Measurements from ENCODE around the gene HOXD10. TPM values are rescaled to one million over a fixed set of nuclear protein-coding genes. Genes with fewer than 3 reads are reported as not detected.

The HOXD10 gene
- total RNA-seq, 1 experiment from 2014 or later = 0.03 TPM

DNA sequence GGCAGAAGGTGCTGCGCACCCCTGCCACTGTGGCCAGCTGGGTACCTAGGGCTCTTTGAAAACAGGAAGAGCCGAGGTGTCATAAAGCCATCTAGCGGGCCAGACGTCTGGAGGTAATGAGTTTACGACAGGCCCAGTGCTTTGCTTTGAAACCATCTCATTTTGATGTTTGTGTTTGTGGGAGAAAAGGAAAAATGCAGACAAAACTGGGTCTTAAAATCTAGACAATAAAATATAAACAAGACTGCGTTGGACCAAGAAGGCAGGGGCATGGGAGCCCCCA, 9.1 kb downstream of the HOXD10 start:
- no peaks in the 10 kb centered on the region for H3K36me3 ChIP-seq (replicated peaks; ENCODE audit: control insufficient read depth, insufficient read depth, low read length)
- peak; percentile 53 for DNase-seq
- no peak overlapping the region for H3K4me3 ChIP-seq (ENCODE audit: insufficient read depth, low read depth, low read length)
- peaks cover 100% of the 10 kb centered on the region for H3K27me3 ChIP-seq (ENCODE audit: control insufficient read depth, insufficient read depth, low read length)

DNA sequence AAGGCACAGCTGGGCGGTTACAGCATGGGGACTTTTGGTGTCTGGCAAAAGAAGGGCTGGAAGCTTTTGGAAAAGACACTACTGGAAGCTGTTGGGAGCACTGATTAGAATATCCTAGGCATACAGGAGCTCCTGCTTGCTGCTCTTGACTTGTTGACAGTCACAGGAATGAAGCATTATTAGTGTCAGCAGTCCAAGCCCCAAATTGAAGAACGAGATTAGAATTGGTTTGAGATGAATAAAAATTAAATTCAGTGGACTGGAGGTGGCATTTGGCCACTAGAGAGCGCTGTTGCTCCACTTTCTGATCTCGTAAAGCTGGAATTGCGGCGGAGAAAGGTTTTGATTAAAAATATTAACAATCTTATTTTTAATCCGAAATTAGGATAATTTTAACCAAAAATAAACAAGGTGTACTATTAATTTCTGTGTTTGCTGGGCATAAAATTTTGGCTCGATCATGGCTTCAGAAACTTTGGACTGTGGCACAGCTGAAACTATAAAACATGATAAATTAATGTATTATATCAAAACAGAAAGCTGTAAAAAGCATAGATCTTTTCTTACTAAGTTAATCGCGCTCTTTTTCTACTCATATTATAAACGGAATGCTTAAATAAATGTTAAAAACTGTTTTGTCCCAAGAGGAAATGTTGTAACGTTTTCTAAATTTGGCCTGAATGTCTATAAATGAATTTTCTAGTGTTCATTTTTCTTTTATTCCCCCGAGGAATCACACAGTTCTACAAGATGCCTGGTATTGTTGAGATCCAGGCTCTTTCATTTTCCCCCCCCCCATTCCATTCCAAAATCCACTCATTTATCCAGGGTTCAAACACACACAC, 10.6 kb downstream of the HOXD10 start:
- peaks cover 100% of the 10 kb centered on the region for H3K27me3 ChIP-seq (ENCODE audit: control insufficient read depth, insufficient read depth, low read length)

DNA sequence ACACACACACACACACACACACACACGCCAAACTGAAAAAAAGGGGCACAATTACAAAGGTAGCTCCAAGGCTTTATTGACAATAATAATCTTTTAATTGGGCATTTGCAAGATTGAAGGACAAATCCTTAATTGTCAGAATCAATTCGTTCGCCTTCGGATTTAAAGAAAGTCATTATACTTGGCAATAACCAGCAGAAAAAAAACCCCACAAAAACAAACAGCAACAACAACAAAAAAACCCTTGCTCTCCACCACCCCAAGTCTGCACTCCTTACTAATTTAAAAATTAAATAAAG, 11.1 kb downstream of the HOXD10 start:
- no peaks in the 10 kb centered on the region for H3K36me3 ChIP-seq (replicated peaks; ENCODE audit: control insufficient read depth, insufficient read depth, low read length)
- no peak for DNase-seq
- no peak overlapping the region for H3K4me3 ChIP-seq (ENCODE audit: insufficient read depth, low read depth, low read length)
- peaks cover 100% of the 10 kb centered on the region for H3K27me3 ChIP-seq (ENCODE audit: control insufficient read depth, insufficient read depth, low read length)

More for the DNA sequence above, 10.6 kb downstream of the HOXD10 start:
- H3K36me3 ChIP-seq (replicated peaks; ENCODE audit: control insufficient read depth, insufficient read depth, low read length) = no peaks in the 10 kb centered on the region
- H3K4me3 ChIP-seq (ENCODE audit: insufficient read depth, low read depth, low read length) = no peak overlapping the region
- DNase-seq = peak; percentile 70

DNA sequence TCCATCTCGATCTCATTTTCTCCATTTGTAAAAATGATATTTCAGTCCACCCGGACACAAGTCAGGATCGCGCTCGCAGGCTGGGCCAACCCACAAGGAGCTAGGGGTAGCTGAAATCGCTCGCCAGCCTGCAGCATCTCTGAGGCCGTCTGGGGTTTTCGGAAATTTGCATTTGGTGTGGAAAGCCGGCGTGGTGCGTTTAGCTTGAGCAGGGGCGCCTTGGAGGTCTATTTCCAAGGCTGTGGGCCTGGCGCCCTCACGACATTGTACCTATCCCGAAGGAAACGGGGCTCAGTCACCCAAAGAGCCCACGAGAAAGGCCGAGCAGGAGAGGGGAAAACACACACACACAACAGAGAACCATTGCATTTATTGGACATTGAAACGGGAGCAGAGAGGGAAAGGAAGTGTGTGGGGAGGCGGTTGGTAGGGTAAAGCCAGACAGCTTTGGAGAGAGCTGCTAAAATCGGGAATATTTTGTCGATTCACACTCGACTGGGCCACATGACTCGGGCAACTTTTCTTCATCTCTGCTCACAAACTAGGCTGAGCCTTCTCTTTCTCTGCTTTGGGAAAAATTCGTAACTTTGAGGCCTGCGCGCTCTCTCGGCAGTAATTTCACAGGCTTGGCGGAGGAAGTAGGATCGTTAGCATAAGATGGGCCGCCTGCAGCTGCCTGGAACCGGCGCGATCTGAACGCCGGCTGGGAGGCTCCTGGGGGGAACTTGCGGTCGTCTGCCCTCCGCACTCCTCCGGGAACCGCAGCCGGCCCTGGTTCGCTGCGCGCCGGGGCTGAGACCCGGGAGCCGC, 11.8 kb downstream of the HOXD10 start:
- Histone ChIP-seq H3K27me3 (ENCODE audit: control insufficient read depth, insufficient read depth, low read length) (peaks cover 100% of the 10 kb centered on the region), H3K4me3 (ENCODE audit: insufficient read depth, low read depth, low read length) (0 out of 2 replicates have a peak overlapping the region, but pooled peaks have one; percentile 4)

DNA sequence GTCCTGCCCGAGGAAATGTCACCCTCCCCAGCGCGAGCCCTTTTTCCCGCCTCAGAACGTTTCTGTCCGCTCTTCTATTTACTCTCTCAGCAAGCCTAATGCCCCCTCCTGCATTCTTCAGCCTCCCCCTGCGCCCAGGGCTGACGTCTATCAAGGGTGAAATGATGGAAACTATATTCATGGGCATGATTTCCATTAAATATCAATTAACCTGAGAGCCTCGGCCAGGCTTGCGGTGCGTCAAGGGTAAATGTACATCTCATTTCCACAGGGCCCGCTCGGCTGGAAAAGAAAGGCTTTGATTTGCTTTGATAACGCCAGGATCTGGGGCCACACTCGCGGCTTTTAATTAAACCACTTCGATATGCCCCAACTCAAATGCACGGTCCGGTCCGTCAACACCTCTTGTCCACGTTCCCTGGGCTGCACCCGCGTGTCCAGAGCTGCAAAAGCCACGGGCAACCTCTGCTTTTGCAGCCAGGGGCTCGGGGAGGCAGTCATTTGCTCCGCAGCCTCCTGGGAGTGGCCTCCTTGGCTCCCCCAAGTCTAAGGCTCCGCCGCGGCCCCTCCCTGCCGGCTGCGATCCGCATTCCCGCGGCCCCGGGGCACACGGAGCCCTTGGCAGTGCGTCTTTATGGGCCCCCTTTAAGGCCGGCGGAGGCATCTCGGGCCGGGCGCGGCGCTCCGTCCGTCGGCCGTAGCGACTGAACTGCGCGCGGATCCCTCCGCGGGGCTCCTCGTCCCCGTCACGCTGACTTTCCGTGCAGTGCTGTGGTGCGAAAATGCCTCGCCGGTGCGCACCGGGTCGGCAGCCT, 12.6 kb downstream of the HOXD10 start, which contains the start of gene HOXD8:
Gene HOXD8 (plus strand): TSS at position 724 of the 815 bp plus-strand sequence. CDS start 662 bp downstream, outside the sequence.
- no peaks in the 10 kb centered on the region for H3K36me3 ChIP-seq (replicated peaks; ENCODE audit: control insufficient read depth, insufficient read depth, low read length)
- H3K4me3 ChIP-seq (ENCODE audit: insufficient read depth, low read depth, low read length) = peak within 1 kb of the TSS; percentile 7; the same call in 1 of the 2 replicates
- peaks cover 100% of the 10 kb centered on the region for H3K27me3 ChIP-seq (ENCODE audit: control insufficient read depth, insufficient read depth, low read length)
- DNase-seq = peak; percentile 88

More for the DNA sequence above, 11.8 kb downstream of the HOXD10 start:
- no peaks in the 10 kb centered on the region for H3K36me3 ChIP-seq (replicated peaks; ENCODE audit: control insufficient read depth, insufficient read depth, low read length)
- DNase-seq = peak; percentile 86

DNA sequence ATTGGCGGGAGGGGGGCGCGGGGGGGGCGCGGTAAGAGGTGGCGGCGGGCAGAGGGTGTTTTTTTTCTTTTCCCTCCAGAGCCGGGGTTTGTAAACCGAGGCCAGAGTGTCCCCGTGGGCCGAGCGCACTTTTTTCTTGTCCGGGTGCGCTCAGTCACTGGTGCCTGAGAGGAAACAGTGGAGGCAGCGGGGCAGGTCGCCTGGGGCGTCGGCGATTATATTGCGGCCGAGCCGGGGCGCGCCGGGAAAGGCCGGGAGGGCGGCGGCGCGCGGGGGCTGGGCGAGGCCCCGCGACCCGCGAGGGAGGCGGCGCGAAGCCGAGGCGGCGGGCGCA, 13.2 kb downstream of the HOXD10 start:
- DNase-seq = no peak
- Histone ChIP-seq H3K36me3 (replicated peaks; ENCODE audit: control insufficient read depth, insufficient read depth, low read length) (no peaks in the 10 kb centered on the region), H3K27me3 (ENCODE audit: control insufficient read depth, insufficient read depth, low read length) (peaks cover 100% of the 10 kb centered on the region), H3K4me3 (ENCODE audit: insufficient read depth, low read depth, low read length) (peak overlapping the region; percentile 7; the same call in 1 of the 2 replicates)

DNA sequence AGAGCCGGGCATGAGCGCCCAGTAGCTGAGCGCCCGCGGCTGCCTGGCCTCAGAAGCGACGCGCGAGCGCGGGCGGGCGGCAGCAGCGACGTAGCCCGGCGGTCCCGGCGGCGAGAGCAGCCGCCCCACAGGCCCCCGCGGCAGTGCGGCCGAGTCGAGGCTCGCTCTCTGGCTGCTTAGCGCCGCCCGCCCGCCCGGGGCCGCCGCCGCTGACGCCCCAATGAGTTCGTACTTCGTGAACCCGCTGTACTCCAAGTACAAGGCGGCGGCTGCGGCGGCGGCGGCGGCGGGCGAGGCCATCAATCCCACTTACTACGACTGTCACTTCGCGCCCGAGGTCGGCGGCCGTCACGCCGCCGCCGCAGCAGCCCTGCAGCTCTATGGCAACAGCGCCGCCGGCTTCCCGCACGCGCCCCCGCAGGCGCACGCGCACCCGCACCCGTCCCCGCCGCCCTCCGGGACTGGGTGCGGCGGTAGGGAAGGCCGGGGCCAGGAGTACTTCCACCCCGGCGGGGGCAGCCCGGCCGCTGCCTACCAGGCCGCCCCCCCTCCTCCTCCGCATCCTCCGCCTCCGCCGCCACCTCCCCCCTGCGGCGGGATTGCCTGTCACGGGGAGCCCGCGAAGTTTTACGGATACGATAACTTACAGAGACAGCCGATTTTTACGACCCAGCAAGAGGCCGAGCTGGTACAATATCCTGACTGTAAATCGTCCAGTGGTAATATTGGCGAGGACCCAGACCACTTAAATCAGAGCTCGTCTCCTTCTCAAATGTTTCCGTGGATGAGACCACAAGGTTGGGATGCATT, 13.8 kb downstream of the HOXD10 start:
- Histone ChIP-seq H3K4me3 (ENCODE audit: insufficient read depth, low read depth, low read length) (peak overlapping the region; percentile 7; the same call in 1 of the 2 replicates), H3K36me3 (replicated peaks; ENCODE audit: control insufficient read depth, insufficient read depth, low read length) (no peaks in the 10 kb centered on the region), H3K27me3 (ENCODE audit: control insufficient read depth, insufficient read depth, low read length) (peaks cover 100% of the 10 kb centered on the region)
- DNase-seq = peak; percentile 86

DNA sequence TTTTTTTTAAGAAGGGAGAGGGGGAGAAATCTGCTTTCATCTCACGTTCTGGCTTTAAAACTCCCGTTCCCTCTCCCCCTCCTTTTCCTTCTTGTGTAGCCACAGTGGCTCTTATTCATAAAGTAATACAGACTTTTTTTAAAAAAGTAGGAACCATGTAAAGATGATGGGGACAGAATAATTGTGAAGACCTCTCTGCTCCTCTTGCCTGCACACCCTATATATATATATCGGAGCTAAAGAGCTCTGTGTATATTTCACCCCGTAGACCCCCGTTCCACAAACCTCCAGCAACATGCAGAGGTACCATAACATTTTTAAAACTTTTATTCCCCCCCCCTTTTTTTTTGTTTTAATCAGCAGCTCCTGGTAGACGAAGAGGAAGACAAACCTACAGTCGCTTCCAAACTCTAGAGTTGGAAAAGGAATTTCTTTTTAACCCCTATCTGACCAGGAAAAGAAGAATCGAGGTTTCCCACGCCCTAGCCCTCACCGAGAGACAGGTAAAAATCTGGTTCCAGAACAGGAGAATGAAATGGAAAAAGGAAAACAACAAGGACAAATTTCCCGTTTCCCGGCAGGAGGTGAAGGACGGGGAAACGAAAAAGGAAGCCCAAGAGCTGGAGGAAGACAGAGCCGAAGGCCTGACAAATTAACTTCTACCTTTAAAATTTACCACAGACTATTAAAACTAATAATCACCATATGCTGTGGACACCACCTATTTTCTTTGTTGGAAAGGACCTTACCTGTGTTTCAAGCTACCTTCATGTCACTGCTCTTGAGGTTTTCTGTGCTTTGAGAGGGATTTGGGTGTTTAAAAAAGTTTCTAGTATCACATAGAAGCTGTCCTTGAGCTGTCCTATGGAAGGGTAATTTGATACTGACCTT, 14.6 kb downstream of the HOXD10 start:
- peaks cover 100% of the 10 kb centered on the region for H3K27me3 ChIP-seq (ENCODE audit: control insufficient read depth, insufficient read depth, low read length)
- DNase-seq = no peak
- no peak overlapping the region for H3K4me3 ChIP-seq (ENCODE audit: insufficient read depth, low read depth, low read length)
- H3K36me3 ChIP-seq (replicated peaks; ENCODE audit: control insufficient read depth, insufficient read depth, low read length) = no peaks in the 10 kb centered on the region

DNA sequence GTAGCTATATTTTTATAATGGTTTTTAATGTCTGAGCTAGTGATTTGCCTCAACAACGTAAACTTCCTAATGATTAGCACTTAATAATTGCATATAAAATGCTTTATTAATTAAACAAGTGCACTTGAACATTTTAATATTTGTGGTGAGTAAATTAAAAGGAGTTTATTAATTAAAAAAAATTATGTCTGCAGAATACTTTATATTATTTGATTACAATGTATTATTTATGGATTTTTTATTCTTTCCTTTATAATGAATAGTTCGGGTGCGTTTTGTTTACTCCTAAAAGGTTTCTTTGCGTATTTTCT, 15.2 kb downstream of the HOXD10 start:
- DNase-seq = no peak
- peaks cover 100% of the 10 kb centered on the region for H3K27me3 ChIP-seq (ENCODE audit: control insufficient read depth, insufficient read depth, low read length)
- H3K36me3 ChIP-seq (replicated peaks; ENCODE audit: control insufficient read depth, insufficient read depth, low read length) = no peaks in the 10 kb centered on the region
- no peak overlapping the region for H3K4me3 ChIP-seq (ENCODE audit: insufficient read depth, low read depth, low read length)

DNA sequence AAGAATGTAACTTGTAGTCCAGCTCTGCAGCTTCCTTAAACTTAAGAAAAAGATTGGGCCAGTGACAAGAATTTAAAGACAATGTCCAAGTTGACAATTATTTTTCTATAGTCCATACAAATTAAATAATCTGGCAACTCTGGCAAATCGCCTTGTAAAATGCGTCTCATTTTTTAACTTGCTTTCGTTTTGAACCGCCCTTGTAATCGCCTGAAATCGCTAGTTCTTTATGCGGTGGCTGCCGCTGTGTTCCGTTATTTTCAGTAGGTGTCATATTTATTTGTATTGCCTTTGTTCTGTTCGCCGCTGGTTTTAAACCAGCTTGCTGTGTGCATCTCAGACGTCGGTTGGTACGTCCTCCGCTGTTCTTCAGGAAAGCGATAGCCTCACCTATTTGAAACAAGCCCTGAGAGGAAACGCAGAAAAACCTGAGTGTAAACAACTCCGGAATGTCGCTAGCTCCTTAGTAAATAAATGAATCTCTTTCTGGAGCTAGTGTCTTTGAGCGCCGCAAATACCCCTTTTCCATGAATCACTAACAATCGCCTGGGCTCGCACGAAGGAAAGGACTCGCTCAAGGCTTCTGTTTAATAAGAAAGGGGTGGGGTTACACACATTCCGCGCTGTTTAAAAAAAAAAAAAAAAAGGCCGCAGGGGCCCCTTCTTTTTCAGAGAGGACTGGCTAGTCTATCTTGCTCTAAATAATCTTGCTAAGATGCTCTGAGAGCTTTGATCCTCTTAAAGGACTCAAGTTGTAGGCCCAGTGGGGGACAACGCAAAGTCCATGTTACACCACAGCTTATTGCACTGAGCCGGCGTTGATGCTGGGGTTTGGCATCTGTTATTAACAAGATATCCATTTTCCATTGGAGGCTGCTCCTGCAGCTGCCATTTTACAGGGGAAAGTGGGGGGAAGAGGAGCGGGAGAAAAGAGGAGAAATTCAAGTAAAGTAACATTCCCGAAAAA, 15.9 kb downstream of the HOXD10 start:
- Histone ChIP-seq H3K4me3 (ENCODE audit: insufficient read depth, low read depth, low read length) (no peak overlapping the region), H3K27me3 (ENCODE audit: control insufficient read depth, insufficient read depth, low read length) (peaks cover 100% of the 10 kb centered on the region), H3K36me3 (replicated peaks; ENCODE audit: control insufficient read depth, insufficient read depth, low read length) (no peaks in the 10 kb centered on the region)
- DNase-seq = no peak

DNA sequence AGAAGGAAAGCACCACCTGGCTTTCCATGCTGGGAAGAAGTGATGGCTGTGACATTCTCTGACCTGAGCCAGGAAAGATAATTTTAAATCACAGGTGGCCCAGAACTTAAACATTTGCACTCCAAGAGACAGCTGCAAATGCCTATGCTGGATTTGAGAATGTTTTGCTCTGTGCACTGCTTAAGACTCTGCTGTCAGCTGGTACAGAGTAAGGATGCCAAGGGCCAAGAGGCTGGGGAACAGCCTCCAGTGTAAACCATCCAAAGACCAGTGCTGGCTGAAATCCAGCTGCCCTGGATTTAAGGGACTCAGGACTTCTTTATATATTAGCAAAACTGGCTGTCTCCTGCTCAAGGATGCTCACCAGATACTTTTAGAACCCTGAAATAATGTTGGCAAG, 16.8 kb downstream of the HOXD10 start:
- DNase-seq = no peak
- H3K4me3 ChIP-seq (ENCODE audit: insufficient read depth, low read depth, low read length) = no peak overlapping the region
- H3K36me3 ChIP-seq (replicated peaks; ENCODE audit: control insufficient read depth, insufficient read depth, low read length) = no peaks in the 10 kb centered on the region
- H3K27me3 ChIP-seq (ENCODE audit: control insufficient read depth, insufficient read depth, low read length) = peaks cover 100% of the 10 kb centered on the region

DNA sequence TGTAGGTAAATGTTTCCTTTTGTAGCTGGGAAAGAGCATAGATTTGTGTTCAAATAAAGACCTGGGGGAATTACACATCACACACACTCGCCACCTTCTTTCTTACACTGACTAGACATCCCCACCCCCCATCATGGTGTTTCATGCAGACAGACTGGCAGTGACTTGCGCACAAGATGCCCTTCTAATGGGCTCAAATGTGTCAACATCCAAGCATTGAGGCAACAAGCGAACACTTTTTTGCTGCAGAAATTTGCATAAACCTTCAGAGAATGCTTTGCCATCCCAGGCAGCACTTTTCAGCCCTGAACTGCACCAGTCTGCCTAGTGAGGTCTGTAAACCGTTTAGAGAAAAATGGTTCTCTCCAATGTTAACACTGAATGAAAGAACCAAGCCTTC, 17.5 kb downstream of the HOXD10 start:
- Histone ChIP-seq H3K27me3 (ENCODE audit: control insufficient read depth, insufficient read depth, low read length) (peaks cover 100% of the 10 kb centered on the region), H3K4me3 (ENCODE audit: insufficient read depth, low read depth, low read length) (no peak overlapping the region), H3K36me3 (replicated peaks; ENCODE audit: control insufficient read depth, insufficient read depth, low read length) (no peaks in the 10 kb centered on the region)
- no peak for DNase-seq
